HepG2 (cell line): ENCODE measurements around the gene TM2D3. TPM values are rescaled to one million over a fixed set of nuclear protein-coding genes. Genes with fewer than 3 reads are reported as not detected.

ENCODE experiments used
- ATAC-seq: fragments of 200-7000 bp; cut with Tn5 transposase; 3 replicates; pipeline ENCODE4 v1.9.1; 2020; ENCODE audit warnings: mild to moderate bottlenecking, moderate library complexity
- BruUV-seq: library from RNA; stranded (reverse); fragments of 400-500 nt; replicated peaks from 2 replicates; lab custom pipeline; 2021; lab: Mats Ljungman, UMichigan
- CTCF ChIA-PET: fragments of 300-600 bp; formaldehyde crosslinking; extraction: SDS; loops from one replicate; lab custom pipeline; 2021; ENCODE audit warnings: low total read pairs, inconsistent platforms, low intra/inter-chr PET ratio; lab: Yijun Ruan, JAX
- POLR2A ChIA-PET: fragments of 350-600 bp; sonication (Branson Sonifier 250); formaldehyde crosslinking; loops from one replicate; lab custom pipeline; 2020; ENCODE audit warnings: antibody characterized with exemption, inconsistent platforms; lab: Yijun Ruan, JAX
- DNase-seq: peaks from one replicate; pipeline ENCODE4 v3.0.0-alpha.2; 2015; ENCODE audit warnings: low spot score
- FAIRE-seq: peaks from 3 replicates; lab custom pipeline; 2011; peaks lifted over from hg19 to GRCh38; lab: Jason Lieb, UNC
- H2AFZ ChIP-seq: one replicate; pipeline ENCODE4 v1.6.1; 2011; ENCODE audit warnings: low read length, inconsistent platforms
- H3K27ac ChIP-seq: fragments of 300-600 bp; 3 replicates; pipeline ENCODE4 v1.8.0; 2011; ENCODE audit warnings: mixed run types, mild to moderate bottlenecking, mixed read lengths, low read length, inconsistent platforms; ENCODE audit not compliant: insufficient read depth; ENCODE audit errors: extremely low read length
- H3K27me3 ChIP-seq, 2 experiments: fragments of 200-600 bp in 1 of 2; 2 replicates in 1 of 2; 3 replicates in 1 of 2; pipeline versions ENCODE4 v1.6.0 to v1.8.0; 2011; ENCODE audit warnings: low read length in 2 of 2, mild to moderate bottlenecking in 2 of 2, moderate library complexity in 2 of 2, inconsistent platforms in 1 of 2; ENCODE audit not compliant: insufficient read depth in 2 of 2, control insufficient read depth in 1 of 2
- H3K36me3 ChIP-seq, 2 experiments: fragments of 200-600 bp in 1 of 2; replicated peaks in 1 of 2; 2 replicates in 1 of 2; 3 replicates in 1 of 2; pipeline versions ENCODE4 v1.5.1 to v1.8.0; 2011; ENCODE audit warnings: low read length in 2 of 2, inconsistent platforms in 1 of 2; ENCODE audit not compliant: insufficient read depth in 2 of 2, control insufficient read depth in 1 of 2
- H3K4me1 ChIP-seq: 2 replicates; pipeline ENCODE4 v1.5.1; 2012; ENCODE audit warnings: low read length, inconsistent platforms; ENCODE audit not compliant: insufficient read depth
- H3K4me2 ChIP-seq: 2 replicates; pipeline ENCODE4 v1.6.0; 2011; ENCODE audit warnings: low read depth, low read length, inconsistent platforms
- H3K4me3 ChIP-seq, 3 experiments: fragments of 200-600 bp in 1 of 3; sonication (generic), shearing (Covaris generic) in 1 of 3; replicated peaks in 1 of 3; 2 replicates each; pipeline ENCODE4 v1.5.1; 2011 to 2016; ENCODE audit warnings: low read length in 3 of 3, inconsistent platforms in 2 of 3, low read depth in 2 of 3, mild to moderate bottlenecking in 2 of 3, control low read depth in 1 of 3, mixed read lengths in 1 of 3; ENCODE audit not compliant: insufficient read depth in 1 of 3
- H3K79me2 ChIP-seq: one replicate; pipeline ENCODE4 v1.6.1; 2011; ENCODE audit warnings: low read length, inconsistent platforms; ENCODE audit not compliant: insufficient read depth
- H3K9ac ChIP-seq: 2 replicates; pipeline ENCODE4 v1.6.0; 2011; ENCODE audit warnings: mild to moderate bottlenecking, low read depth, low read length, inconsistent platforms; ENCODE audit not compliant: insufficient read depth
- H3K9me3 ChIP-seq: 2 replicates; pipeline ENCODE4 v1.5.1; 2012; ENCODE audit warnings: mild to moderate bottlenecking, low read length
- H4K20me1 ChIP-seq: 2 replicates; pipeline ENCODE4 v1.6.0; 2011; ENCODE audit warnings: inconsistent platforms, mild to moderate bottlenecking, low read length, moderate library complexity; ENCODE audit not compliant: insufficient read depth
- CEBPZ ChIP-seq: IDR thresholded peaks from 2 replicates; pipeline ENCODE4 v1.6.1; 2012; ENCODE audit warnings: low read length, improper control_type of control experiment
- DR1 ChIP-seq: sonication (generic); formaldehyde crosslinking; IDR thresholded peaks from 2 replicates; pipeline ENCODE4 v1.8.0; 2021; ENCODE audit warnings: mild to moderate bottlenecking, missing genetic modification reagents, inconsistent platforms
- FOXP4 ChIP-seq: sonication (generic); formaldehyde crosslinking; IDR thresholded peaks from 2 replicates; pipeline ENCODE4 v1.4.0; 2020; ENCODE audit warnings: missing genetic modification reagents
- HNRNPL ChIP-seq: fragments of 200-400 bp; formaldehyde crosslinking; IDR thresholded peaks from 2 replicates; pipeline ENCODE4 v1.6.1; 2017; ENCODE audit warnings: mild to moderate bottlenecking, low read depth, low read length
- MAZ ChIP-seq, 2 experiments: sonication (generic) in 1 of 2; formaldehyde crosslinking in 1 of 2; IDR thresholded peaks; 2 replicates each; pipeline versions ENCODE4 v1.5.0 to v1.6.1; 2012 to 2020; ENCODE audit warnings: low read depth in 2 of 2, mild to moderate bottlenecking in 2 of 2, borderline replicate concordance in 1 of 2, improper control_type of control experiment in 1 of 2, low read length in 1 of 2, missing genetic modification reagents in 1 of 2, moderate library complexity in 1 of 2
- NBN ChIP-seq: fragments of 450-650 bp; conservative IDR thresholded peaks from 2 replicates; pipeline ENCODE4 v1.6.1; 2017
- SMARCE1 ChIP-seq: fragments of 450-650 bp; IDR thresholded peaks from 2 replicates; pipeline ENCODE4 v1.6.1; 2017; ENCODE audit warnings: borderline replicate concordance
- SNAI1 ChIP-seq: sonication (generic); formaldehyde crosslinking; IDR thresholded peaks from 2 replicates; pipeline ENCODE4 v1.5.0; 2020; ENCODE audit warnings: mild to moderate bottlenecking, missing genetic modification reagents, borderline replicate concordance
- TOPORS ChIP-seq: sonication (generic); formaldehyde crosslinking; IDR thresholded peaks from 2 replicates; pipeline ENCODE4 v1.8.0; 2023; ENCODE audit warnings: mild to moderate bottlenecking, missing genetic modification reagents
- ZNF224 ChIP-seq: sonication (generic); formaldehyde crosslinking; IDR thresholded peaks from 2 replicates; pipeline ENCODE4 v1.5.0; 2020; ENCODE audit warnings: mild to moderate bottlenecking, missing genetic modification reagents
- ZNF556 ChIP-seq: sonication (generic); formaldehyde crosslinking; IDR thresholded peaks from 2 replicates; pipeline ENCODE4 v1.4.0; 2020; ENCODE audit warnings: mild to moderate bottlenecking, missing genetic modification reagents, borderline replicate concordance
- ZNF557 ChIP-seq: sonication (generic); formaldehyde crosslinking; IDR thresholded peaks from 2 replicates; pipeline ENCODE4 v1.4.0; 2020; ENCODE audit warnings: missing genetic modification reagents
- ZNF639 ChIP-seq: conservative IDR thresholded peaks from 2 replicates; pipeline ENCODE4 v1.6.1; 2018; ENCODE audit warnings: missing genetic modification reagents
- ZNF710 ChIP-seq: sonication (generic); formaldehyde crosslinking; IDR thresholded peaks from 2 replicates; pipeline ENCODE4 v1.5.0; 2020; ENCODE audit warnings: mild to moderate bottlenecking, missing genetic modification reagents, borderline replicate concordance
- WGBS: methylation state at CpG from one replicate; pipeline ENCODE4 v1.1.6; 2017; ENCODE audit warnings: low lambda C conversion rate; 5-methylcytosine and 5-hydroxymethylcytosine counted together
- in situ Hi-C: cut with HindIII; loops from 2 replicates; pipeline ENCODE4 v1.10.0; 2017; ENCODE audit warnings: low pct_unique_long_range_greater_than_20kb; ENCODE audit not compliant: extremely low pct_ligation_motif_present
- intact Hi-C: fragments of 100-400 bp; cut with micrococcal nuclease; formaldehyde crosslinking; loops from one replicate; pipeline ENCODE4 v1.10.0; 2022; ENCODE audit not compliant: unreplicated experiment
- polyA plus RNA-seq, 8 experiments: library from polyadenylated mRNA; depleted of rRNA in 3 of 8; stranded (reverse) in 7 of 8; unstranded in 1 of 8; fragments of >200 nt; fragmentation: Illumina TruSeq in 4 of 8; extraction: Trizol in 4 of 8; gene quantifications; 2 replicates each; pipeline versions ENCODE4 v1.2.1 to v1.2.3, GENCODE V29; 2011 to 2016; ENCODE audit warnings: low read depth in 4 of 8, missing spikeins in 1 of 8, mixed read lengths in 1 of 8; ENCODE audit not compliant: insufficient read depth in 1 of 8
- total RNA-seq, 5 experiments: library from RNA; depleted of rRNA; stranded (reverse); fragments of >200 nt; fragmentation: Illumina TruSeq; extraction: Trizol; gene quantifications; 2 replicates each; pipeline ENCODE4 v1.2.3, GENCODE V29; 2016; ENCODE audit warnings: low read depth in 1 of 5

TM2D3 gene
- total and polyA plus RNA-seq, 2 of the 13 experiments (the other 11 are each of a cell fraction or from before 2014, with no cell fraction given), result 31.1 to 72.7 TPM

GRCh38 chr15:101675796-101676582 lies 23.8 kb upstream of the TM2D3 start (continued):
- no peak for TF ChIP-seq CEBPZ
- TF ChIP-seq TOPORS (CRISPR knock-in tag), result no peak
- TF ChIP-seq MAZ (IDR thresholded peaks at IDR 0.05; ENCODE audit: borderline replicate concordance, low read depth, low read length), result no peak
- no peak for TF ChIP-seq MAZ (CRISPR knock-in tag; IDR thresholded peaks at IDR 0.05; ENCODE audit: low read depth)
- TF ChIP-seq ZNF556, result no peak
- TF ChIP-seq ZNF710 (CRISPR knock-in tag), result no peak

GRCh38 chr15:101675015-101675414 lies 22.8 kb upstream of the TM2D3 start:
- no peak for ATAC-seq
- intact Hi-C loops, result no loop called here
- Histone ChIP-seq H3K79me2 (no peaks in the 10 kb centered on the region), H3K27ac (no peak overlapping the region), H3K9me3 (no peaks in the 10 kb centered on the region), H3K4me3 (no peak overlapping the region), H3K36me3 (peaks cover 6 to 41% of the 10 kb centered on the region in 2 experiments), H3K4me2 (no peak overlapping the region), H3K27me3 (no peaks in the 10 kb centered on the region), H2AFZ (no peak overlapping the region), H4K20me1 (no peaks in the 10 kb centered on the region), H3K9ac (no peak overlapping the region), H3K4me1 (no peaks in the 10 kb centered on the region)
- no peak for DNase-seq
- ChIA-PET POLR2A (no interaction called here), CTCF (no interaction called here)
- WGBS, result 97% methylated on average over 5 of the region's 5 CpGs
- FAIRE-seq, result no peak
- no TSS peak for BruUV-seq
- in situ Hi-C loops, result no loop called here
- TF ChIP-seq ZNF557 (CRISPR knock-in tag) (no peak), NBN (no peak), ZNF224 (CRISPR knock-in tag) (no peak), ZNF639 (CRISPR knock-in tag) (no peak), SNAI1 (CRISPR knock-in tag) (no peak), SMARCE1 (no peak), DR1 (no peak), FOXP4 (CRISPR knock-in tag) (no peak), HNRNPL (no peak)
